Neuronal stem cell (in vitro differentiated cells): ENCODE measurements around the gene FOXF1.
A peak's percentile ranks its signal among the peaks of the same experiment; 100 is the strongest.

Experiments used
- DNase-seq: peaks from one replicate; pipeline ENCODE4 v3.0.0-alpha.2; 2013; ENCODE audit warnings: low spot score
- H2AFZ ChIP-seq: one replicate; pipeline ENCODE4 v1.6.1; 2013; ENCODE audit warnings: mild to moderate bottlenecking, low read length, inconsistent platforms
- H2AK5ac ChIP-seq: 2 replicates; pipeline ENCODE4 v1.6.1; 2013; ENCODE audit warnings: low read depth, mild to moderate bottlenecking, inconsistent platforms, low read length, moderate library complexity, mixed read lengths
- H2BK120ac ChIP-seq: 2 replicates; pipeline ENCODE4 v1.6.1; 2013; ENCODE audit warnings: low read depth, mild to moderate bottlenecking, inconsistent platforms, low read length, moderate library complexity, mixed read lengths
- H2BK12ac ChIP-seq: one replicate; pipeline ENCODE4 v1.6.1; 2013; ENCODE audit warnings: low read length, inconsistent platforms
- H2BK15ac ChIP-seq: 2 replicates; pipeline ENCODE4 v1.6.1; 2013; ENCODE audit warnings: mild to moderate bottlenecking, low read length, inconsistent platforms, mixed read lengths
- H2BK5ac ChIP-seq: one replicate; pipeline ENCODE4 v1.6.1; 2013; ENCODE audit warnings: inconsistent platforms, mild to moderate bottlenecking, low read length, moderate library complexity
- H3K14ac ChIP-seq: one replicate; pipeline ENCODE4 v1.6.1; 2013; ENCODE audit warnings: low read length, inconsistent platforms
- H3K18ac ChIP-seq: 2 replicates; pipeline ENCODE4 v1.6.1; 2013; ENCODE audit warnings: low read length, inconsistent platforms
- H3K23ac ChIP-seq: 2 replicates; pipeline ENCODE4 v1.6.1; 2013; ENCODE audit warnings: low read depth, mild to moderate bottlenecking, mixed read lengths, low read length, inconsistent platforms; ENCODE audit not compliant: poor library complexity
- H3K27ac ChIP-seq: replicated peaks from 3 replicates; pipeline ENCODE4 v1.5.1; 2013; ENCODE audit warnings: low read length, inconsistent platforms
- H3K27me3 ChIP-seq, 3 experiments: 2 replicates each; pipeline ENCODE4 v1.6.1; 2013; ENCODE audit warnings: low read length in 3 of 3, mild to moderate bottlenecking in 2 of 3, inconsistent platforms in 1 of 3, low read depth in 1 of 3, mixed read lengths in 1 of 3, moderate library complexity in 1 of 3; ENCODE audit not compliant: control insufficient read depth in 3 of 3, insufficient read depth in 3 of 3
- H3K36me3 ChIP-seq, 2 donors: replicated peaks in 1 of 2; 2 replicates each; pipeline ENCODE4 v1.6.1; 2013; ENCODE audit warnings: low read length in 2 of 2; ENCODE audit not compliant: control insufficient read depth in 2 of 2, insufficient read depth in 2 of 2
- H3K4ac ChIP-seq: 2 replicates; pipeline ENCODE4 v1.6.1; 2013; ENCODE audit warnings: inconsistent platforms, mild to moderate bottlenecking, low read length, moderate library complexity
- H3K4me1 ChIP-seq, 2 donors: 1 replicate in 1 of 2; 2 replicates in 1 of 2; pipeline ENCODE4 v1.6.1; 2013; ENCODE audit warnings: low read length in 2 of 2, low read depth in 1 of 2; ENCODE audit not compliant: control insufficient read depth in 2 of 2, insufficient read depth in 1 of 2
- H3K4me2 ChIP-seq: one replicate; pipeline ENCODE4 v1.6.1; 2013; ENCODE audit warnings: mild to moderate bottlenecking, low read length, inconsistent platforms; ENCODE audit not compliant: insufficient read depth, poor library complexity, severe bottlenecking
- H3K4me3 ChIP-seq, 2 donors: 2 replicates each; pipeline ENCODE4 v1.5.1; 2013; ENCODE audit warnings: low read length in 2 of 2, mild to moderate bottlenecking in 2 of 2, inconsistent platforms in 1 of 2, moderate library complexity in 1 of 2
- H3K79me1 ChIP-seq: one replicate; pipeline ENCODE4 v1.6.1; 2013; ENCODE audit warnings: low read depth, mild to moderate bottlenecking, inconsistent platforms, low read length, moderate library complexity
- H3K9ac ChIP-seq: one replicate; pipeline ENCODE4 v1.6.1; 2013; ENCODE audit warnings: mild to moderate bottlenecking, low read depth, low read length, inconsistent platforms; ENCODE audit not compliant: poor library complexity
- H3K9me3 ChIP-seq, 2 donors: replicated peaks in 1 of 2; 2 replicates each; pipeline versions ENCODE3 to v1.6.1; 2013; ENCODE audit warnings: low read length in 2 of 2, mild to moderate bottlenecking in 2 of 2, inconsistent platforms in 1 of 2, low read depth in 1 of 2, mixed read lengths in 1 of 2, moderate library complexity in 1 of 2; ENCODE audit not compliant: control insufficient read depth in 2 of 2, insufficient read depth in 1 of 2
- H4K8ac ChIP-seq: one replicate; pipeline ENCODE4 v1.6.1; 2013; ENCODE audit warnings: low read depth, mild to moderate bottlenecking, inconsistent platforms, low read length, moderate library complexity
- H4K91ac ChIP-seq: one replicate; pipeline ENCODE4 v1.6.1; 2013; ENCODE audit warnings: low read length, low read depth, mild to moderate bottlenecking, inconsistent platforms; ENCODE audit not compliant: poor library complexity
- WGBS, 2 donors: extraction: QIAGEN DNeasy Blood & Tissue Kit; methylation state at CpG; one replicate each; pipeline ENCODE4 v1.1.7; 2013; ENCODE audit warnings: missing lambda C conversion rate in 2 of 2, mixed read lengths in 1 of 2; ENCODE audit not compliant: insufficient read length in 2 of 2, insufficient replicate concordance in 1 of 2; ENCODE audit errors: extremely low coverage in 2 of 2; 5-methylcytosine and 5-hydroxymethylcytosine counted together

The FOXF1 gene

DNA sequence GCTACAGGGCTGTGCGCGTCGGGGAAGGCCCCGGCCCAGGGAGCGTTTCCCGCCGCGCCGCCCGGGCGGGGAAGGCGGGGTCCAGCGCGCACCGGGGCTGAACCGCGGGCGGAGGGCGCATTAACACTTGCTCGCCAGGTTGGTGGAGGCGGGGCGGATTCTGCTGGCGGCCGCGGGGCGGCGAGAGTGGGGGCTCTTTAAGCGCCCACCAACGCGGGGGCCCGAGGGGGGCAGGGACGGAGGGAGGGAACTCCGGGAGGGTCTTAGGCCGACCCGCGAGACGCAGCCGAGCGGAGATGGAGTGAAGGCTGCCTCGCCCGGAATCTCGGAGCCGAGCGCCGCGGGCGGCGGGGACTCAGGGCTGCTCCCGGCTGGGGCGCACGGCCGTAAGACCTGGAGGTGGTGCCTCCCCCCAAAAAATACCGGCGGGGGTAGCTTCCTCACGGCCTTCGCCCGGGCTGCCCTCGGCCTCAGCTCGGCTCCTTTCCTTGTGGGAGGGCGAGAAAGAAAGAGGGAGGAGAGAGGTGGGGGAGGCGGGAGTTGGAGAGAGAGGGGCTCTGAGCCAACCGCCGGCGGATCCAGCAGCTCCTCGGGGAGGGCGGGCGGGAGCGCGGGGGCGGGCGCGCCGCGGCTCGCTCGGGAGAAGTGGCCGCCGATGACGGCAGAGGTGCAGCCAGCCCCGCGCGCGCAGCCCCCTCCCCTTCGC lies 415 bp upstream of the FOXF1 start:
- H3K27ac ChIP-seq: no peak overlapping the region
- H3K4me2 ChIP-seq: peak overlapping the region; percentile 99
- H3K4me3 ChIP-seq: peak overlapping the region; percentile 12 to 69
- H2AK5ac ChIP-seq: no peak overlapping the region
- H3K9me3 ChIP-seq: peaks cover 0 to 3% of the 10 kb centered on the region in 2 donors
- H3K9ac ChIP-seq: no peak overlapping the region
- no peaks in the 10 kb centered on the region for H3K36me3 ChIP-seq
- no peak overlapping the region for H3K4ac ChIP-seq
- H2BK15ac ChIP-seq: no peak overlapping the region
- WGBS, 2 donors: no CpG with 5 or more reads among the region's 84 CpGs
- peaks cover 0 to 7% of the 10 kb centered on the region in 2 donors for H3K4me1 ChIP-seq
- H2AFZ ChIP-seq: peak overlapping the region; percentile 80
- H2BK5ac ChIP-seq: no peak overlapping the region
- H2BK120ac ChIP-seq: peak overlapping the region; percentile 96
- peak; percentile 54 for DNase-seq
- no peak overlapping the region for H3K23ac ChIP-seq
- H4K91ac ChIP-seq: no peak overlapping the region
- H3K18ac ChIP-seq: peak overlapping the region; percentile 59
- H4K8ac ChIP-seq: no peak overlapping the region
- H3K14ac ChIP-seq: no peak overlapping the region
- peaks cover 78 to 96% (median 94%) of the 10 kb centered on the region in 3 experiments for H3K27me3 ChIP-seq
- H2BK12ac ChIP-seq: no peak overlapping the region
- H3K79me1 ChIP-seq: no peaks in the 10 kb centered on the region

DNA sequence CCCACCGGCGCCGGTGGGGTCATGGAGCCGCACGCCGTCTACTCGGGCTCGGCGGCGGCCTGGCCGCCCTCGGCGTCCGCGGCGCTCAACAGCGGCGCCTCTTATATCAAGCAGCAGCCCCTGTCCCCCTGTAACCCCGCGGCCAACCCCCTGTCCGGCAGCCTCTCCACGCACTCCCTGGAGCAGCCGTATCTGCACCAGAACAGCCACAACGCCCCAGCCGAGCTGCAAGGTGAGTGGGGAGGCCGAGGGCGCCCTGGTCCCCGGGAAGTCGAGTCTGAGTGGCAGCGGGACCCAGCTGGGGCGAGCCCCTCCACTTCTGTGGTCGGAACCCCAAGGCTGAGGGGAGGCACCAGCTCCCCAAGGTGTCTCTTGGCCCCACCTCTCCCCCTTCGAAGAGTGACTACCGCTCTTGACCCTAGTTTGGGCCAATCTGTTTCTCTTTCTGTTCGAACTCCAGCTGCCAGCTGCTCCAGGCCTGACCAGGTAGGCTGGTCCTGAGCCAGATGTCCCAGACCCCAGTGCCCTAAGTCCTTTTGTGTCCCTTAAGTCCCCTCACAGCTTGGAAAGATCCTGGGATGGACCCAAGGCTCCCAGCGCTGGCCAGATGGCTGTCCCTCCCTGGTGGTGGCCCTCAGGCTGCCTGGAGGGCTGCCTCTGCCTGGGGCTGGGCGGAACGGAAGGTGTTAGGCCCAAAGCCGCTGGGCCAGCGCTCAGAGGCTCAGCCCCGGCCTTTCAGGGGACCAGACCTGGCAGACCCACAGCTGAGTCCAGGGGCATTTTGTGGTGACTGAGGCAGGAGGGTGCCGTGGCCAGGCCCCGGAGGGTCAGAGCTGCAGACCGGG lies 1.2 kb downstream of the FOXF1 start:
- H3K4me3 ChIP-seq: no peak overlapping the region
- H2BK15ac ChIP-seq: no peak overlapping the region
- no peak overlapping the region for H3K14ac ChIP-seq
- H3K4me2 ChIP-seq: no peak overlapping the region
- no peak overlapping the region for H4K91ac ChIP-seq
- peaks cover 0 to 3% of the 10 kb centered on the region in 2 donors for H3K9me3 ChIP-seq
- peak overlapping the region; percentile 38 for H3K18ac ChIP-seq
- no peak overlapping the region for H2BK120ac ChIP-seq
- peak overlapping the region; percentile 76 for H2AK5ac ChIP-seq
- peaks cover 78 to 97% (median 94%) of the 10 kb centered on the region in 3 experiments for H3K27me3 ChIP-seq
- H3K79me1 ChIP-seq: no peaks in the 10 kb centered on the region
- no peak overlapping the region for H3K9ac ChIP-seq
- H3K27ac ChIP-seq: no peak overlapping the region
- no peak overlapping the region for H3K4ac ChIP-seq
- no peak overlapping the region for H2AFZ ChIP-seq
- H3K36me3 ChIP-seq: no peaks in the 10 kb centered on the region
- DNase-seq: peak; percentile 17
- H3K23ac ChIP-seq: peak overlapping the region; percentile 95
- H3K4me1 ChIP-seq: peaks cover 0 to 11% of the 10 kb centered on the region in 2 donors
- no peak overlapping the region for H4K8ac ChIP-seq
- no CpG with 5 or more reads among the region's 44 CpGs for WGBS, 2 donors
- no peak overlapping the region for H2BK12ac ChIP-seq
- no peak overlapping the region for H2BK5ac ChIP-seq

DNA sequence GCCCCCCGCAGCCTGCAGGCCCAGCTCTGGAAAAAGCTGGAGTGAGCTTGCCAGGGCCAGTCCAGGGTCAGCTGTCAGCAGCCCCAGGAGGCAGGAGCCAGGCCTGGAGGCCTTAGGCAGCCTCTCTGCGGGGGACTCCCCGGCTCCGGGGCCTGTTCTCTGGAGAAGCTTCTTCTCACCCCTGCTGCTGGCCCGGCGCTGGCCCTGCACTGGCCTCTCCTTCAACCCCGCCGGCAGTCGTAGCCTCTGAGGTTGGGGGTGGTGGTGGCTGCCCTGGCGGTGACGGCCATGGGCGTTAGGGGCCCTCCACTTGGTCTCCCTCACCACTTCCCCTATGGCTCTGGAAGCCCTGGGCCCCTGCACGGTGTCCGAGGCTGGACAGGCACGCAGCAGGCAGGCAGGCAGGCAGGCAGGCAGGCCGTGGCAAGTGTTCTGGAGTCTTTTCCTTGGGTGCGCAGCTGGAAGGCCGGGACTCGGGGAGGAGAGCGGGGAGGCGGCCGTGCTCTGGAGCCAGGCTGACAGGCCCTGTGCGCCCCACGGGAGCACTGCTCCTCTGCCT lies 2.1 kb downstream of the FOXF1 start:
- peak; percentile 31 for DNase-seq
- no peak overlapping the region for H3K27ac ChIP-seq

More for the DNA sequence above, 2.1 kb downstream of the FOXF1 start:
- H3K18ac ChIP-seq: peak overlapping the region; percentile 59
- H2BK120ac ChIP-seq: no peak overlapping the region
- peak overlapping the region; percentile 43 for H2BK15ac ChIP-seq
- no peak overlapping the region for H4K91ac ChIP-seq
- peaks cover 78 to 97% (median 94%) of the 10 kb centered on the region in 3 experiments for H3K27me3 ChIP-seq
- no peak overlapping the region for H2AFZ ChIP-seq
- H2AK5ac ChIP-seq: peak overlapping the region; percentile 42
- H3K36me3 ChIP-seq: no peaks in the 10 kb centered on the region
- peak overlapping the region; percentile 71 for H3K14ac ChIP-seq
- H3K4me2 ChIP-seq: no peak overlapping the region
- H3K79me1 ChIP-seq: no peaks in the 10 kb centered on the region
- peak overlapping the region; percentile 85 for H3K23ac ChIP-seq
- H3K4me1 ChIP-seq: peaks cover 0 to 11% of the 10 kb centered on the region in 2 donors
- H3K4me3 ChIP-seq: no peak overlapping the region
- no peak overlapping the region for H2BK12ac ChIP-seq
- H3K4ac ChIP-seq: peak overlapping the region; percentile 66
- peaks cover 0 to 3% of the 10 kb centered on the region in 2 donors for H3K9me3 ChIP-seq
- no CpG with 5 or more reads among the region's 24 CpGs for WGBS, 2 donors
- peak overlapping the region; percentile 44 for H3K9ac ChIP-seq
- no peak overlapping the region for H2BK5ac ChIP-seq
- H4K8ac ChIP-seq: no peak overlapping the region
